NT2/D1 (cell line): ENCODE data around the gene FNDC3B.

ENCODE experiments used
- SUZ12 ChIP-seq: IDR thresholded peaks from 2 replicates; pipeline ENCODE4 v1.6.1; 2011; ENCODE audit not compliant: insufficient read length, insufficient read depth; ENCODE audit errors: extremely low read depth
- ZNF274 ChIP-seq: IDR thresholded peaks from 2 replicates; pipeline ENCODE4 v1.6.1; 2011; ENCODE audit warnings: mild to moderate bottlenecking, low read depth, low read length

GRCh38 chr3:172258624-172259023 lies 219.2 kb downstream of the FNDC3B start:
- no peak for TF ChIP-seq ZNF274
- TF ChIP-seq SUZ12 = no peak
